Measurements from ENCODE around the gene SH3TC1.

SH3TC1 gene

GRCh38 chr4:8261851-8262535 lies 62.9 kb downstream of the SH3TC1 start:
- Histone ChIP-seq H3K27ac (no peak overlapping the region), H3K4me3 (ENCODE audit: low read depth, low read length) (no peak overlapping the region), H3K9me3 (ENCODE audit: control insufficient read depth, low read length) (no peaks in the 10 kb centered on the region), H3K79me2 (no peaks in the 10 kb centered on the region), H3K27me3 (ENCODE audit: control insufficient read depth, insufficient read depth, low read length) (no peaks in the 10 kb centered on the region), H2AFZ (no peak overlapping the region), H3K4me1 (no peaks in the 10 kb centered on the region), H3K4me2 (ENCODE audit: low read length) (no peak overlapping the region), H3K9ac (no peak overlapping the region), H3K36me3 (ENCODE audit: control insufficient read depth, insufficient read depth, low read length) (no peaks in the 10 kb centered on the region)
- no peak for TF ChIP-seq CTCF (IDR thresholded peaks at IDR 0.05)

GRCh38 chr4:8262637-8263322 lies 63.7 kb downstream of the SH3TC1 start:
- H3K9ac ChIP-seq: no peak overlapping the region
- no peak overlapping the region for H3K4me2 ChIP-seq (ENCODE audit: low read length)
- no peaks in the 10 kb centered on the region for H3K9me3 ChIP-seq (ENCODE audit: control insufficient read depth, low read length)
- H2AFZ ChIP-seq: no peak overlapping the region
- no peaks in the 10 kb centered on the region for H3K36me3 ChIP-seq (ENCODE audit: control insufficient read depth, insufficient read depth, low read length)
- no peak overlapping the region for H3K4me3 ChIP-seq (ENCODE audit: low read depth, low read length)
- no peaks in the 10 kb centered on the region for H3K27me3 ChIP-seq (ENCODE audit: control insufficient read depth, insufficient read depth, low read length)
- no peak for TF ChIP-seq CTCF (IDR thresholded peaks at IDR 0.05)
- no peaks in the 10 kb centered on the region for H3K4me1 ChIP-seq
- no peak overlapping the region for H3K27ac ChIP-seq
- H3K79me2 ChIP-seq: no peaks in the 10 kb centered on the region

GRCh38 chr4:8263397-8263796 lies 64.3 kb downstream of the SH3TC1 start:
- no peak overlapping the region for H2AFZ ChIP-seq

GRCh38 chr4:8264106-8264505 lies 65.0 kb downstream of the SH3TC1 start:
- TF ChIP-seq CTCF (IDR thresholded peaks at IDR 0.05): no peak
- Histone ChIP-seq H3K9ac (no peak overlapping the region), H3K4me2 (ENCODE audit: low read length) (no peak overlapping the region), H3K27me3 (ENCODE audit: control insufficient read depth, insufficient read depth, low read length) (no peaks in the 10 kb centered on the region), H3K9me3 (ENCODE audit: control insufficient read depth, low read length) (no peaks in the 10 kb centered on the region), H3K36me3 (ENCODE audit: control insufficient read depth, insufficient read depth, low read length) (no peaks in the 10 kb centered on the region), H3K4me3 (ENCODE audit: low read depth, low read length) (no peak overlapping the region), H3K4me1 (no peaks in the 10 kb centered on the region), H3K79me2 (no peaks in the 10 kb centered on the region), H2AFZ (no peak overlapping the region), H3K27ac (no peak overlapping the region)

More at GRCh38 chr4:8263397-8263796, 64.3 kb downstream of the SH3TC1 start:
- Histone ChIP-seq H3K27me3 (ENCODE audit: control insufficient read depth, insufficient read depth, low read length) (no peaks in the 10 kb centered on the region), H3K9ac (no peak overlapping the region), H3K79me2 (no peaks in the 10 kb centered on the region), H3K36me3 (ENCODE audit: control insufficient read depth, insufficient read depth, low read length) (no peaks in the 10 kb centered on the region), H3K4me3 (ENCODE audit: low read depth, low read length) (no peak overlapping the region), H3K27ac (no peak overlapping the region), H3K9me3 (ENCODE audit: control insufficient read depth, low read length) (no peaks in the 10 kb centered on the region), H3K4me1 (no peaks in the 10 kb centered on the region), H3K4me2 (ENCODE audit: low read length) (no peak overlapping the region)
- no peak for TF ChIP-seq CTCF (IDR thresholded peaks at IDR 0.05)
